A549 (cell line): ENCODE results near the gene ANKZF1.

ENCODE experiments used
- BHLHE40 ChIP-seq: IDR thresholded peaks from 2 replicates; pipeline ENCODE4 v1.6.1; 2012; ENCODE audit warnings: low read depth, low read length, inconsistent platforms
- MYC ChIP-seq: IDR thresholded peaks from 2 replicates; pipeline ENCODE4 v1.6.1; 2012; ENCODE audit warnings: mild to moderate bottlenecking, inconsistent platforms, low read length, improper control_type of control experiment, borderline replicate concordance
- ZC3H11A ChIP-seq: fragments of 450-650 bp; IDR thresholded peaks from 2 replicates; pipeline ENCODE4 v1.6.1; 2014; ENCODE audit warnings: antibody characterized with exemption, mild to moderate bottlenecking
- ZFP36 ChIP-seq: fragments of 450-650 bp; IDR thresholded peaks from 2 replicates; pipeline ENCODE4 v1.6.1; 2014; ENCODE audit warnings: borderline replicate concordance; ENCODE audit not compliant: partially characterized antibody
- TF ChIP-seq, protein P1 (sequence below): fragments of 200-600 bp; sonication (generic); IDR thresholded peaks from 2 replicates; pipeline ENCODE4 v1.6.1; 2016; ENCODE audit warnings: antibody characterized with exemption, mild to moderate bottlenecking, moderate library complexity
- TF ChIP-seq, protein P2 (sequence below): fragments of >200 bp; sonication (Bioruptor Twin); formaldehyde crosslinking; IDR thresholded peaks from 3 replicates; pipeline ENCODE4 v1.5.1; 2016
- TF ChIP-seq, protein P3 (sequence below): IDR thresholded peaks from 2 replicates; pipeline ENCODE4 v1.6.1; 2012; ENCODE audit warnings: low read depth, borderline replicate concordance

DNA sequence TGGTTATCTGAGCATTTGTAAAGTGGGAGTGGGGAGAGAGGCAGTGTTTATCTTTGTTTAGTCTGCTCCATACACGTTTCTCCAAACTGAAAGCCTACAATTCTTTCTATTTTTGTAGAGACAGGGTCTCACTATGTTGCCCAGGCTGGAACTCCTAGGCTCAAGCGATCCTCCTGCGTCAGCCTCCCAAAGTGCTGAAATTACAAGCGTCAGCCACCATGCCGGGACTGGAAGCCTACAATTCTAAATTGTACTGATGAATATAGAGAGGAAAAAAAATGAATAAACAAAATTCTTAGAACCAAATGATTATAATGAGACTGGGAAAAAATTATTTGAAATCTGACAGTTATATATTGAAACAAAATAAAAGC is 24.5 kb upstream of the ANKZF1 start:
- TF ChIP-seq, protein P1, sequence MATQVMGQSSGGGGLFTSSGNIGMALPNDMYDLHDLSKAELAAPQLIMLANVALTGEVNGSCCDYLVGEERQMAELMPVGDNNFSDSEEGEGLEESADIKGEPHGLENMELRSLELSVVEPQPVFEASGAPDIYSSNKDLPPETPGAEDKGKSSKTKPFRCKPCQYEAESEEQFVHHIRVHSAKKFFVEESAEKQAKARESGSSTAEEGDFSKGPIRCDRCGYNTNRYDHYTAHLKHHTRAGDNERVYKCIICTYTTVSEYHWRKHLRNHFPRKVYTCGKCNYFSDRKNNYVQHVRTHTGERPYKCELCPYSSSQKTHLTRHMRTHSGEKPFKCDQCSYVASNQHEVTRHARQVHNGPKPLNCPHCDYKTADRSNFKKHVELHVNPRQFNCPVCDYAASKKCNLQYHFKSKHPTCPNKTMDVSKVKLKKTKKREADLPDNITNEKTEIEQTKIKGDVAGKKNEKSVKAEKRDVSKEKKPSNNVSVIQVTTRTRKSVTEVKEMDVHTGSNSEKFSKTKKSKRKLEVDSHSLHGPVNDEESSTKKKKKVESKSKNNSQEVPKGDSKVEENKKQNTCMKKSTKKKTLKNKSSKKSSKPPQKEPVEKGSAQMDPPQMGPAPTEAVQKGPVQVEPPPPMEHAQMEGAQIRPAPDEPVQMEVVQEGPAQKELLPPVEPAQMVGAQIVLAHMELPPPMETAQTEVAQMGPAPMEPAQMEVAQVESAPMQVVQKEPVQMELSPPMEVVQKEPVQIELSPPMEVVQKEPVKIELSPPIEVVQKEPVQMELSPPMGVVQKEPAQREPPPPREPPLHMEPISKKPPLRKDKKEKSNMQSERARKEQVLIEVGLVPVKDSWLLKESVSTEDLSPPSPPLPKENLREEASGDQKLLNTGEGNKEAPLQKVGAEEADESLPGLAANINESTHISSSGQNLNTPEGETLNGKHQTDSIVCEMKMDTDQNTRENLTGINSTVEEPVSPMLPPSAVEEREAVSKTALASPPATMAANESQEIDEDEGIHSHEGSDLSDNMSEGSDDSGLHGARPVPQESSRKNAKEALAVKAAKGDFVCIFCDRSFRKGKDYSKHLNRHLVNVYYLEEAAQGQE = no peak
- TF ChIP-seq, protein P2, sequence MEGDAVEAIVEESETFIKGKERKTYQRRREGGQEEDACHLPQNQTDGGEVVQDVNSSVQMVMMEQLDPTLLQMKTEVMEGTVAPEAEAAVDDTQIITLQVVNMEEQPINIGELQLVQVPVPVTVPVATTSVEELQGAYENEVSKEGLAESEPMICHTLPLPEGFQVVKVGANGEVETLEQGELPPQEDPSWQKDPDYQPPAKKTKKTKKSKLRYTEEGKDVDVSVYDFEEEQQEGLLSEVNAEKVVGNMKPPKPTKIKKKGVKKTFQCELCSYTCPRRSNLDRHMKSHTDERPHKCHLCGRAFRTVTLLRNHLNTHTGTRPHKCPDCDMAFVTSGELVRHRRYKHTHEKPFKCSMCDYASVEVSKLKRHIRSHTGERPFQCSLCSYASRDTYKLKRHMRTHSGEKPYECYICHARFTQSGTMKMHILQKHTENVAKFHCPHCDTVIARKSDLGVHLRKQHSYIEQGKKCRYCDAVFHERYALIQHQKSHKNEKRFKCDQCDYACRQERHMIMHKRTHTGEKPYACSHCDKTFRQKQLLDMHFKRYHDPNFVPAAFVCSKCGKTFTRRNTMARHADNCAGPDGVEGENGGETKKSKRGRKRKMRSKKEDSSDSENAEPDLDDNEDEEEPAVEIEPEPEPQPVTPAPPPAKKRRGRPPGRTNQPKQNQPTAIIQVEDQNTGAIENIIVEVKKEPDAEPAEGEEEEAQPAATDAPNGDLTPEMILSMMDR = no peak
- no peak for TF ChIP-seq MYC
- TF ChIP-seq, protein P3, sequence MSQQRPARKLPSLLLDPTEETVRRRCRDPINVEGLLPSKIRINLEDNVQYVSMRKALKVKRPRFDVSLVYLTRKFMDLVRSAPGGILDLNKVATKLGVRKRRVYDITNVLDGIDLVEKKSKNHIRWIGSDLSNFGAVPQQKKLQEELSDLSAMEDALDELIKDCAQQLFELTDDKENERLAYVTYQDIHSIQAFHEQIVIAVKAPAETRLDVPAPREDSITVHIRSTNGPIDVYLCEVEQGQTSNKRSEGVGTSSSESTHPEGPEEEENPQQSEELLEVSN = no peak
- TF ChIP-seq ZC3H11A = no peak
- TF ChIP-seq BHLHE40 = no peak
- no peak for TF ChIP-seq ZFP36
